Measurements from ENCODE around the gene GTF2H4. TPM values are rescaled to one million over a fixed set of nuclear protein-coding genes. Genes with fewer than 3 reads are reported as not detected.

Gene GTF2H4
- total and polyA plus RNA-seq, 12 donors, result 3.7 to 71.9 (median 29.9) TPM

DNA sequence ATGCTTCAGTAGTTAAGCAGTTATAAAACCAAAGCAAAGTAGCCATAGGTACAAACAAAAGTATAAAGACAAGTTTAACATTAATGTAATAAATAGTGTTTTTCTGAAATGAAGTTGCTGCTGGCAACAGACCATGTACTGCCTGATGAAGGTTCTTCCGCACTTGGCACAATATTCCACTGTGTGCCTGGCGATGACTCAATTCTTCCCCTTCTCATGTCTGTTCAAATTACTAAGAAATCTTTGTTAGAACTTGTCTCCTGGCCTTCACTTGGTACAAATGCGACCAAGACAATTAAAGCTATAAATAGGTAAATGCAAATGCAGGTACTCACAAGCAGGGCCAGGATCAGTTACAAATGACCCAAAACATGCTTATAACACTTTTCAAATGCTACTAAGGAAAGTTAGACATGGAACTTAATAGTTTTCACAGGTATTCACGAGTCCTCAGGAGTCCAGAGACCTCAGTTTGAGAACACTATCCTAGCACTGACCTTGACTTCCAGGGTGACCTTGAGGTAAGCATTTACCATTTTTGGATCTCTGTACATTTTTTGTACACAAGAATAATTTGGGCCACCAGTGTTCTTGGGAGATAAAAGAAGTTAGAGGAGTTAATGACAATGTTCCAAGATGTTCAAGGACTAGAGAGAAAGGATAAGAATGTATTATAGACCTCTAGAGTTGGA, 31.8 kb upstream of the GTF2H4 start:
- intact Hi-C loops (cut with DNase I), result loop anchor here (2.0 to 5.0 kb wide), 3 partner anchors 36 to 49 kb away; partner anchors contain the start of gene VARS2 (in 1 of the 2)
- Histone ChIP-seq H3K4me1 (replicated peaks in 1 of 2) (peaks cover 9 to 27% of the 10 kb centered on the region in 2 donors), H3K27me3 (no peaks in the 10 kb centered on the region), H3K4me3 (no peak overlapping the region), H3K36me3 (replicated peaks in 1 of 2) (no peaks in the 10 kb centered on the region), H3K9me3 (replicated peaks in 1 of 3) (no peaks in the 10 kb centered on the region), H3K27ac (peak overlapping the region; percentile 50 to 90 (median 83))
- peak; percentile 75 to 91 (median 84) for DNase-seq
- 26 to 41% (median 36%) methylated on average over 4 of the region's 4 CpGs for WGBS, 4 donors
- TF ChIP-seq, protein P1, sequence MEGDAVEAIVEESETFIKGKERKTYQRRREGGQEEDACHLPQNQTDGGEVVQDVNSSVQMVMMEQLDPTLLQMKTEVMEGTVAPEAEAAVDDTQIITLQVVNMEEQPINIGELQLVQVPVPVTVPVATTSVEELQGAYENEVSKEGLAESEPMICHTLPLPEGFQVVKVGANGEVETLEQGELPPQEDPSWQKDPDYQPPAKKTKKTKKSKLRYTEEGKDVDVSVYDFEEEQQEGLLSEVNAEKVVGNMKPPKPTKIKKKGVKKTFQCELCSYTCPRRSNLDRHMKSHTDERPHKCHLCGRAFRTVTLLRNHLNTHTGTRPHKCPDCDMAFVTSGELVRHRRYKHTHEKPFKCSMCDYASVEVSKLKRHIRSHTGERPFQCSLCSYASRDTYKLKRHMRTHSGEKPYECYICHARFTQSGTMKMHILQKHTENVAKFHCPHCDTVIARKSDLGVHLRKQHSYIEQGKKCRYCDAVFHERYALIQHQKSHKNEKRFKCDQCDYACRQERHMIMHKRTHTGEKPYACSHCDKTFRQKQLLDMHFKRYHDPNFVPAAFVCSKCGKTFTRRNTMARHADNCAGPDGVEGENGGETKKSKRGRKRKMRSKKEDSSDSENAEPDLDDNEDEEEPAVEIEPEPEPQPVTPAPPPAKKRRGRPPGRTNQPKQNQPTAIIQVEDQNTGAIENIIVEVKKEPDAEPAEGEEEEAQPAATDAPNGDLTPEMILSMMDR (IDR thresholded peaks at IDR 0.05), result no peak
- TF ChIP-seq POLR2A (IDR thresholded peaks at IDR 0.05), result no peak

DNA sequence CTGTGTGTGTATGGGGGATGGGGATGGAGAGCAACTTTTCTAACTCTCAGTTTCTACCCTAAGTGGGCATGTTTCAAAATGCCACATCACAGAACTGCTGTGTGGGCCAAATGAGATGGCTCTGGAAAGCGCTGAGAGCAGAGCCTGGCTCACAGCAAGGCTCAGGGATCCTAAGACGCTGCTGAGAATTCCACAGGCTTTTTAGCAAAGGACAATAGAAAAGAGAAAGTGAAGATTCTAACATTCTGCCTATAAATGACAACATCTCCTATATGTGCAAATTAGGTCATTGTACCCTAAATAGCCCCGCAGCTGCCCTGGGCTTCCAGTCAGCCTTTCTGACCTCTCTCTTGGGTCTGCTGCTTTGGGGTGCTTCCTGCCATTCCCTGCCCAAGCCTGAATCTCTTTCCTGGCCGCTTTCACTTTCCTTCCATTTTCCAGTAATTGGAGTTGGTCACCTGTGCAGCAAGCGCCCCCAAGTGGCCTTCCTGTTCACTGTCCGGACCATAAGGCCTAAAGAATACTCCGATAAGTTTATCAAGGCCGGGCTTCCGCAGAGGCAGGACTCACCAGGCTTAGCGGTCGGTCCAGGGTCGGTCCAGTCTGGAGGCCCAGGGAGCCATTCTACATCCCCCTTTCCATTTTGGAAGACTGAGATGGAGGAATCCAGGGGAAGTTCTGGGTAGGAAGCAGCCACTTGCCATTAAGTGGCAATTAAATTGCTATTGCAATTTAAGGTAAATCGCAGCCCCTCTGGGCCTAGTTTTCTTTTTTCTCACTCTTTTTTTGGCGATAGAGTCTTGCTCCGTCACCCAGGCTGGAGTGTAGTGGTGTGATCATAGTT, 30.4 kb upstream of the GTF2H4 start:
- H3K27ac ChIP-seq, result peak overlapping the region; percentile 55 to 90 (median 83)
- no peaks in the 10 kb centered on the region for H3K36me3 ChIP-seq (replicated peaks in 1 of 2)
- peaks cover 9 to 35% of the 10 kb centered on the region in 2 donors for H3K4me1 ChIP-seq (replicated peaks in 1 of 2)
- WGBS, 4 donors, result 11 to 15% (median 12%) methylated on average over 15 of the region's 15 CpGs
- TF ChIP-seq, protein P1 (IDR thresholded peaks at IDR 0.05), result peak; percentile 75 to 99 (median 96)
- peak in 1 of 2 donors; percentile 68 for TF ChIP-seq POLR2A (IDR thresholded peaks at IDR 0.05)
- H3K9me3 ChIP-seq (replicated peaks in 1 of 3), result no peaks in the 10 kb centered on the region
- no peaks in the 10 kb centered on the region for H3K27me3 ChIP-seq
- peak; percentile 91 to 98 (median 96) for DNase-seq
- H3K4me3 ChIP-seq, result peak overlapping the region in 2 of 4 donors; percentile 3 to 30
- intact Hi-C loops (cut with DNase I), result loop anchor here (2.0 to 5.0 kb wide), 3 partner anchors 35 to 50 kb away; partner anchors contain the start of gene VARS2 (in 1 of the 2)

DNA sequence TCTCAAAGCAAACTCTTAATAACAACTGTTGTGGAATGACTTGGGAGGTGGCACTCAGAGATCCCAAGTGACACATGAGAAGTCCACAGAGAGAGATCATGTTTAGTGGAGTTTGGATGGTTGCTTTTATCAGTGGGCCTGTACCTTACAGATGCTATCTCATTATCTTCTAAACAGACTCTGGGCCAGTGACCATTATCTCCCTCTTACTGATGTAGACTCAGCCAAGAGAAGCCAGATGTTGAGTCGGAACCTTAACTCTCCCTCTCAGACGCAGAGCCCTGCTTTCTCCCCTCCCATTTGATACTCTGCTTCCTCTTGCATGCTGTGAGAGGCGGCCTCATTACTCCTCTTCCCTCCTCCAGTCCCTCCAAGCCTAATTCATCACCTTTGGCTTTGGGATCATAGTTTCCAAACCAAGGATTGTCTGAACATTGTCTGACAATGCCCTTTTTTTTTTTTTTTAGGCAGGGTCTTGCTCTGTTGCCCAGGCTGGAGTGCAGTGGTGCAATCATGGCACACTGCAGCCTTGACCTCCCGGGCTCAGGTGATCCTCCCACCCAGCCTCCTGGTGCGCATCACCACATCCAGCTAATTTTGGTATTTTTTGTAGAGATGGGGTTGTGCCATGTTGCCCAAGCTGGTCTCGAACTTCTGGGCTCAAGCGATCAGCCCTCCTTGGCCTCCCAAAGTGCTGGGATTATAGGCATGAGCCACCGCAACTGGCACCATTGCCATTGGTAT, 28.2 kb upstream of the GTF2H4 start:
- Histone ChIP-seq H3K4me3 (no peak overlapping the region), H3K27me3 (no peaks in the 10 kb centered on the region), H3K4me1 (replicated peaks in 1 of 2) (peaks cover 22 to 48% of the 10 kb centered on the region in 2 donors), H3K36me3 (replicated peaks in 1 of 2) (no peaks in the 10 kb centered on the region), H3K27ac (no peak overlapping the region), H3K9me3 (replicated peaks in 1 of 3) (no peaks in the 10 kb centered on the region)
- DNase-seq, result no peak
- TF ChIP-seq, protein P1 (IDR thresholded peaks at IDR 0.05), result no peak
- intact Hi-C loops (cut with DNase I), result loop anchor here (5.0 to 10.0 kb wide), 3 partner anchors 32 to 135 kb away; partner anchors contain the start of genes FLOT1 (in 1 of the 2), IER3 (in 1 of the 2) and VARS2 (in 1 of the 2)
- WGBS, 4 donors, result 78 to 86% (median 85%) methylated on average over 8 of the region's 8 CpGs

Measured in adrenal gland (tissue), 12 donors.